GM13976 (cell line): ENCODE measurements around the gene ISL1.

Experiments
- DNase-seq: peaks from one replicate; pipeline ENCODE4 v3.0.0; 2012; ENCODE audit warnings: low spot score
- in situ Hi-C: fragments of 300-500 bp; cut with MboI; formaldehyde crosslinking; loops from one replicate; pipeline ENCODE4 v1.12.0; 2022; ENCODE audit warnings: low sequenced_read_pairs, mixed read lengths, inconsistent platforms; ENCODE audit not compliant: unreplicated experiment
- TF ChIP-seq, protein P1 (sequence below): IDR thresholded peaks from 2 replicates; pipeline ENCODE4 v1.5.1; 2012; ENCODE audit warnings: borderline replicate concordance, mild to moderate bottlenecking; ENCODE audit not compliant: insufficient read depth; ENCODE audit errors: extremely low read depth, missing control alignments, control extremely low read depth

Gene ISL1

DNA sequence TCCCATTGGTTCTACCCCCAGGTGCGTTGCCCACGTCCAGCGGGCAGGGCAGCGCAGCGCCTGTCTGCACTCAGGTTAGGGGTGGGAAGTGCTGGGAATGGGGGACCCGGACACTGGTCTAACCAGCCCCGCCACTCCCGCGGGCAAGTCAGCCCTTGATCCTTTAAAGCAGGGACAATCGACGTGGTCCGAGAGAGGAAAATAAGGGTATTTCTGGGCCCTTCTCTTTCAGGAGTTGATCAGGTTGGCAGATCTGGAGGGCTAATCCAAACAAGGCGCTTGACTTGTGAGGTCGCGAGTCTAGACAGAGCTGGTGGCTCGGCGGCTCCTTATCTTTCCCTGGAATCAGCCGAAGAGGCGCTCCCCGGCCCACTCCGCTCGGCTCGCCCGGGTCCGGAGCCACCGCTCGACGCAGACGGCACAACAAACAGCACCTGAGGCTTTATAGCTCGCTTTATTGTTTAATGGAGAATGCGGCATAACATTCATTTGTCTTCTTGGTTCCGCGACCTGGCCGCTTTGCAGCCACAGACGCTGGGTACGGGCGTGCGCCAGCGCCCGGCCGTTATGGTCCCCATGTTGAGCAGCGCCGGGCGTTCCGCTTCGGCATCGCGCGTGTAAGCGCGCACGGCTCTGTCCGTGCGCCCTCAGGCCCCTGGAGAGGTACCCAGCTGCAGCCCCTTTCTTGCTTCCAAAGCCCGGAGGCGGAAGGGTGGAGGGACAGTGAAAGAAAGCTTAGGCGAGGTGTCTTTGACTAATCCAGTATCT lies 15.8 kb downstream of the ISL1 start:
- TF ChIP-seq, protein P1, sequence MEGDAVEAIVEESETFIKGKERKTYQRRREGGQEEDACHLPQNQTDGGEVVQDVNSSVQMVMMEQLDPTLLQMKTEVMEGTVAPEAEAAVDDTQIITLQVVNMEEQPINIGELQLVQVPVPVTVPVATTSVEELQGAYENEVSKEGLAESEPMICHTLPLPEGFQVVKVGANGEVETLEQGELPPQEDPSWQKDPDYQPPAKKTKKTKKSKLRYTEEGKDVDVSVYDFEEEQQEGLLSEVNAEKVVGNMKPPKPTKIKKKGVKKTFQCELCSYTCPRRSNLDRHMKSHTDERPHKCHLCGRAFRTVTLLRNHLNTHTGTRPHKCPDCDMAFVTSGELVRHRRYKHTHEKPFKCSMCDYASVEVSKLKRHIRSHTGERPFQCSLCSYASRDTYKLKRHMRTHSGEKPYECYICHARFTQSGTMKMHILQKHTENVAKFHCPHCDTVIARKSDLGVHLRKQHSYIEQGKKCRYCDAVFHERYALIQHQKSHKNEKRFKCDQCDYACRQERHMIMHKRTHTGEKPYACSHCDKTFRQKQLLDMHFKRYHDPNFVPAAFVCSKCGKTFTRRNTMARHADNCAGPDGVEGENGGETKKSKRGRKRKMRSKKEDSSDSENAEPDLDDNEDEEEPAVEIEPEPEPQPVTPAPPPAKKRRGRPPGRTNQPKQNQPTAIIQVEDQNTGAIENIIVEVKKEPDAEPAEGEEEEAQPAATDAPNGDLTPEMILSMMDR = no peak
- in situ Hi-C loops = loop anchor here (25.0 kb wide), 1 partner anchor 437 kb away; no protein-coding TSS in a partner anchor
- DNase-seq = no peak

DNA sequence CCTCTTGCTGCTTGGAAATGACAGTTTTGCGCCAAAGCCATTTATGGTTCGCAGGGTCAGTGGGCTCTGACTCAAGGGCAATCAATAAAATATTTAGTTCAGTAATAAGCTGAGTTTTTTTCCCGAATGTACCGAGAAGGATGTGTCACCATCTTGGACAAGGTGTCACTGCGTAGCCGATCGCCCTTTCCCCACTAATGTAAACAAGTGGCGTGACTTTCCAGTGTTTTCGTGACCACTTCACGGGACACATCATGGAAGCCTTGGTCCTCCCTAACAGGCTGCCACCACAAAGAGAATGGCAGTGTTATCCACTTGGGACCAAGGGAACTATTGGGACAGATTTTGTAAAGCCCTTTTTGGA lies 16.4 kb downstream of the ISL1 start:
- TF ChIP-seq, protein P1 = no peak
- DNase-seq = no peak
- in situ Hi-C loops = loop anchor here (25.0 kb wide), 1 partner anchor 437 kb away; no protein-coding TSS in a partner anchor

DNA sequence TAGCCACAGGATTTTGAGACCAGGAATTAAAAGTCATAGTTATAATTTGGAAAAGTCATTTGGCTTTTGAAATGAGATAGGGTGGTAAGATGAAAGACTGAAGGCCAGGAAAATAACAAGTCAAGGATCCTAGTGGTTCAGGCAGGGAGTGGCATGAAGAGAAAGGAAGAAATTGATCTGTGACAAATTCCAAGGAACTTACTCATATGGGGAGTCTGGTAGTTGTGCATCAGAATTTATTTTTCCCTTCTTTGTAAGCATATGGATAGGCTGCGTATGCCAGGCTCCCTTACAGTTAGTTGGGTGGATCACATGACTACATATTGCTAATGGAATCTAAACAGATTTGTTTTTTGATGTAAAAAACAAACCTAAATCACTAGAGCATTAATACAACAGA lies 21.0 kb downstream of the ISL1 start:
- TF ChIP-seq, protein P1 = no peak
- no peak for DNase-seq
- in situ Hi-C loops = no loop called here

DNA sequence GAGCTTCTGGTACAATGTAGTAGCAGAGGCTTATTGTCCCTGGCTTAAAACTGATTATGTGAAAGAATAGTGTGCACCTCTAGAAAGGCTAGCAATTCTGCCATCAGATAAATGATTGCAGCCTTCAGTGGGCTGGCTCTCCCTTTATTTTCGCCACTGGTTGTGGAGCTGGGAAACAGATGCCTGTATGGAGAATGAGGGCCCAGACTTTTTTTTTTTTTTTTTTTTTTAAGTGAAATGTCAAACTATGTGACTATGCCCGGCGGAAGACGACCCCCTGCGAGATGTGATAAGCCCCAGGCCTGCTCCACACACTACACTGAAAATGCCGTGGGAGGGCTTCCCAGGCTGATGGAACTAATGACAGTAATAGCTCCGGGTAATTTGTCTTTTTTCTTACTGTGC lies 28.7 kb downstream of the ISL1 start:
- TF ChIP-seq, protein P1 = no peak
- DNase-seq = no peak
- in situ Hi-C loops = no loop called here

DNA sequence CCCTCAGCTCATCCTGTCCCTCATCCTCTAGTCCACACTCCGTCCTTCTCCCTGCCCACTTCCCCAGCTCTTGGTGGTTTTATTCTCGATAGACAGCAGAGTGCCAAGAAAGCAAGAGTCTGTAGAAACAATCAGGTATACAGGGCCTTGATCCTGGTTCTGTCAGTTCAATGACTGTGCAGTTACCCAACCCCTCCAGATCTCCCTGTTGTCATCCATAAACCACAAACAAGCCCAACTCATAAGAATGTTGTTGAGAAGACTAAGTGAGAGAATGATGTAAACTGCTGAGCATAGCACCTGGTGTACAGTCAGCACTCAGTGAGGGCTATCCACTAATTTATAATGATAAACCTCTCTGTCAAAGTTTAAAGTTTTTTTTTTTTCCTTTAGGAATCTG lies 31.3 kb downstream of the ISL1 start:
- DNase-seq = no peak
- in situ Hi-C loops = no loop called here
- TF ChIP-seq, protein P1 = no peak

DNA sequence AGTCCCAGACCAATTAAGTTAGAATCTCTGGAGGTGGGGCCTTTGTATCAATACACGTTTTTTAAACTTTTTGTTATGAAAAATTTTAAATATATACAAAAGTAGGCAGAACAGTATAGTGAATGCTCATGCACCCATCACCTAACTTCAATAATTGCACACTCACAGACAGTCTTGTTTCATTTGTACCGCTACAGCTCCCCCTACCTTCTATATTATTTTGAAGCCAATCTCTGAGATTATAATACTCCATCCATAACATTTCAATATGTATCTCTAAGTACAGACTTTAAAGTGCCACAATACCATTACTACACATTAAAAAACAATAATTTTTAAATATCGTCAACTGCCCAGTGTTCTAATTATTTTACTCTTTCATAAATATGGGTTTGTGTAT lies 32.9 kb downstream of the ISL1 start:
- in situ Hi-C loops = no loop called here
- no peak for DNase-seq
- TF ChIP-seq, protein P1 = no peak
